NCI-H524 treated with DMSO at 0.1 percent for 48 hours (cell line): ENCODE data around the gene SLC41A3.

ENCODE experiments used
- DNase-seq: peaks from one replicate; lab custom pipeline; 2025; lab: John Stamatoyannopoulos, UW

SLC41A3 gene

DNA sequence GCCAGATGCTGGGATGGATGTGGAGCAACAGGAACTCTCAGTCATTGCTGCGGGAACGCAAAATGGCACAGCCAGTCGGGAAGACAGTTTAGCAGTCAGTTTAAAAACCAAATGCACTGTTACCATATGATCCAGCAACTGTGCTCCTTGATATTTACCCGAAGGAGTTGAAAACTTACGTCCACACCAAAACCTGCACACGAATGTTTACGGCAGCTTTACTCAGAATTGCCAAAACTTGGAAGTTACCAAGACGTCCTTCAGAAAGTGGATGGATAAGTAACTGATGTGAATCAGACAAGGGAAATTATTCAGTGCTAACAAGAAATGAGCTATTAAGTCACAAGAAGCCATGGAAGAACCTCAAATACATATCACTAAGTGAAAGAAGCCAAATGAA lies 36.1 kb upstream of the SLC41A3 start:
- DNase-seq, result no peak

DNA sequence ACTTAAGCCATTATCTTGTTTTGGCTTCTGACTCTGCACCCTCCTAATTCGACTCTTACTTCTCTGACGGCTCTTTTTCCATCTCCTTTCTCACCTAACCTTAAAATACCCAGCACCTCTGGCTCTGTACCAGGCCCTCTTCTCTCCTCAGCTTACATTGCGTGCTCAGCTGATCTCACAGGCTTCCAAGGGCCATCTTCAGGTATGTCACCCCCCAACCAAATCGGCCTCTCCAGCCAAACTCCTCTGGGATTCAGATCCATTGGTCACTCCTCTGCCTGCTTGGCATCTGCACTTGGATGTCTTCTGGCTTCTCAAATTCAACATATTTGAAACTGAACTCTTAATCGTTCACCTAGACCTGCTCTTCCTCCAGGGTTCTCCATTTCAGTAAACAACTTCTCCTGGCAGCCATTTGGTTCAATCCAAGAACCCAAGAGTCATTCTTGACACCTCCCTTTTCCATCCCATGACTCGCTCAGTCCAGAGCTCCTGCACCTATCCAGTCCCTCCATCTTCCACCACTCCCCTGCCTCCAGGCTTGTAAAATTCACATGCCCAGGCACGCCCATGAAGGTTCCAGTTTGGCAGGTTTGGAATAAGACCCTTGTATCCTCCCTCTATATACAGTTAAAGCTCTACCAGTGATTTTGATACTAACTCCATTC lies 35.2 kb upstream of the SLC41A3 start:
- no peak for DNase-seq

DNA sequence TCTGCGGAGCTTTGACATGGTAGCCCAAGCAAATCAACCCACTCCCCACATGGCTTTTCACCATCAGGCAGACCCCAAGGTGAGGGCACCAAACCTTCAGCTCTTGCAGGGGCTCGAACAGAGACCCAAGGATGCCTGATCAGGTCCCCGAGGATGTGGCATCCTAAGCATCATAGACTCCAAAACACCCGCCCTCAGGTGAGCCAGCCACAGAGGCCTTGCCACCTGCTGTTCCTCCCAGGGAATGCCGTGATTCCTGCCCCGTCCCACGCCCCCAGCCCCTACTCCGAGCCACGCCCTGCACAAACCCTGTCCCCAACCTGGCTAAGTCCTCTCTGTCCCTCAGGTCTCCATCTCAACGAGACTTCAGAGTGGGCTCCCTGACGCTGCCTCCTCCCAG lies 34.7 kb upstream of the SLC41A3 start:
- no peak for DNase-seq

DNA sequence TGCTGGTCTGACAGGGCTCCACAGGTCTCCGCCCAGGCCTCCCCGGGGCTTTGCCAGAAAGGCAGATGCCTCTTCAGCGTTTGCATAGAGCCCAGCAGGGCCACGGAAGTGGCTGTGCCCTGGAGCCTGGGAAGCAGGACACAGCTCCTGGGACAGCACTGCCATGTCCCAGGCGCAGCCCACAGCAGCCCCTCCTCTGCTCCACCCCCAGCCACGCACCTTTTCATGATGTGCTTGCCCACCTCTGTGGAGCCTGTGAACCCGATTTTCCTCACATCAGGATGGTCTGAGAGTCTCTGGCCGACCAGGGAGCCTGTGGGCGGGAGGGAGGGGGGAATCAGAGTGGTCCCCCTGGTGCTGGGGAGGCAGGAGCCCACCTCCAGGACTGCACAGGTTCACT lies 33.9 kb upstream of the SLC41A3 start:
- no peak for DNase-seq

DNA sequence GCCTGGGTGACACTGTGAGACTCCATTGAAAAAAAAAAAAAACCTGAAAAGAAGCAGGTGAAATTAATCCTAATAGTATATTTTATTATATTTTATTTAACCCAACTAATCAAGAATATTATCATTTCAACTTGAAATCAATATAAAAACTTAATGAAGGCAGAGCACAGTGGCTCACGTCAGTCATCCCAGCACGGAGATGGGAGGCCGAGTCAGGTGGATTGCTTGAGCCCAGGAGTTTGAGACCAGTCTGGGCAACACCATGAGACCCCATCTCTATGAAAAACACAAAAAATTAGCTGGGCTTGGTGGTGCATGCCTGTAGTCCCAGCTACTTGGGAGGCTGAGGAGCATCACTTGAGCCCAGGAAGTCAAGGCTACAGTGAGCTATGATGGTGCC lies 33.3 kb upstream of the SLC41A3 start:
- DNase-seq, result no peak

DNA sequence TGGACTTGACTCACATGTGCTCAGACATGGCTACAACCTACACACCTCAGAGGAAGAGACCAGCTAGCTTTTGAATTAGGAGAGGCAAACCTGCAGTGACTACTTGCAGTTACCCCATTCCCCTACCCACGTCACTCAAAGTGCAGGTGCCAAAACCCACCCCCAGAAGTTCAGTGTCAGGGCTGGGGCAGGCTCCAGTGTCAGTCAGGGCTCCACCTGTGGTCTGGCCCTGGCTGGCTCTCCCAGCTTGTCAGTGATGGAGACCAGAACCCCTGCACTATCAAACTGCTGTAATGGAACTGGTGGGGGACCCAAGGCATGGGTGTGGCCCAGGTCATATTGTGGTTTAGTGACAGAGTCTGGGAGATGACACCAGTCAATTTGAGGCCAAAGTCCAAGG lies 32.6 kb upstream of the SLC41A3 start:
- DNase-seq, result no peak

DNA sequence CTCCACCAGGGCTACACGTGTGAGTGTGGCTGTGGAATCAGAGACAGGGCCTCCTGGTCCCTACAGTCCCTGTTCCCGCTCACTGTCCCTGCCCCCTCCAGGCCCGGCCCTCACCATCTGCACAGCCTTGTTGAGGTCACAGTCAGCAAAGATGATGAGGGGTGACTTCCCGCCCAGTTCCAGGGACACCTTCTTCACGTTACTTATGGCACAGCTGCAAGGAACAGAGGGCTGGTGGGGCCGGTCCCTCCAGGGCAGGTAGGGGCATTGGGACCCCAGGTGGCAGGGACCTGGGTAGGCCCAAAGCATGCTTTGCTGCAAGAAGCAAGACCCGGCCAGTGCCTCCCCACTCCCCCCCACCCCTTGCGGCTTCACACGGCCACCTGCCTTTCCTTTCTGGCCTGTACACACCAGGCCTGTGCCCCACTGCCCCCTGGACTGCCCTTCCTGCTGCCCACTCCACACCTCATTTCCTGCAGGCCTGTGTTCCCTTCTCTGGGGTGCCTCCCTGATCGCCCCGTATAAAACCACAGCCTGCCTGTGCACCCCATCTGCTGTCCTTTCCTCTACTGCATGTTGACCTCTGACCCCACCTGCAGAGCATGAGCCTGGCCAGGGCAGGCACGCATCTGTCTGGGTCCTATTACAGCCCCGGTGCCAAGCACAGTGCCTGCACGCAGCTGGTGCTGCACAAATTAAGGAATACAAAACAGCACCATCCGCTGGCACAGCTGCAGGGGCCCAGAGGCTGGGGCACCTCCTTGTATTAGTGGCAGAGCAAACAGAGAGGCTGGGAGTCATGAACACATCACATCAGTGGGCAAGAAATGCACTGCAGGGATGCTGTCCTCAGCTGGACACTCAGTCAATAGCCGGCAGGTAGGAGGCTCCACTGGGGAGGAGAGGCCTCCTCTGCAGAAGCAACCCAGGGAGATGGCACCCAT lies 30.8 kb upstream of the SLC41A3 start:
- no peak for DNase-seq

DNA sequence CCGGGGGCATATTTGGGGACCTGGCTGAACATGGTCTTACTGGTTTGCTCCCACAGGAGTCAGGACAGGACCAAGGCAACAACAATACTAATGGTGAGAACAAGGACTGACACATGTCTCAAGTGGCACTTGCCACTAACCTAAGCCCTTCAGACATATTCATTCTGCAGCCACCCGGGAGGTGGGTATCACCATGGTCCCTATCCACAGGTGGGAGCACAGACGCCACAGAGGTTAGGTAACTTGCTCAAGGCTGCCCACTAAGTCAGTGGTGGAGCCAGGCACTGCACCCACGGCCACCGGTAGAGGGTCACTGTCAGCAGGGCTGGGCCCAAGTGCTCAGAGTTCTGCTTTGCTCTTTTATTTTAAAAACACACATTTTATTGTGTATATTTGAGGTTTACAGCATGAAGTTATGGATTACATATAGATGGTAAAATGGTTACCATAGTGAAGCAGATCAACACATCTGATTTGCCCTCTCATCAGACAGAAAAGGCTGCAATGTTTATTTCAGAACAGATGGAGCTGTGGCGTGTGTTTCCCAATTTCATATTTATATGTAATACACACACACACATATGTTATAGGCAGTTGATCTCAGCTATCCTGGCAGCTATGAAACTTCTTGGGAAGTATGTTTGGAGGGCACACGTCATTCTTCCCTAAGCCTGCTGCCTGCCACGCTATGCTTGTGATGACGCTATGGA lies 30.0 kb upstream of the SLC41A3 start:
- DNase-seq, result no peak

DNA sequence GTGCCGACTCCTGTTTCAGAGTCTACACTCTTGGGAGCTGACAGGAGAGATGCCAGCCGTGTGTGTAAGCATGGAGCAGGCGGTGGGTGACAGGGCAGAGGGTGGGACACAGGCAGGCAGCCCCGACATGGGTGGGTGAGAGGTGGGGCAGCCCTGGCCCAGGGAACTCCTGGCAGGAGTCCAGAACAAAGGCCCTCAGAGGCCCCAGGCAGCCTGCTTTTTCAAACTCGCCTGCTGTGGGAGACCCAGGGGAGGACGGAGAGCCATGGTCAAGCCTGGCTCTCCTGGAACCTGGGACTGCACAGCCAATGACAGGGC lies 29.3 kb upstream of the SLC41A3 start:
- no peak for DNase-seq

DNA sequence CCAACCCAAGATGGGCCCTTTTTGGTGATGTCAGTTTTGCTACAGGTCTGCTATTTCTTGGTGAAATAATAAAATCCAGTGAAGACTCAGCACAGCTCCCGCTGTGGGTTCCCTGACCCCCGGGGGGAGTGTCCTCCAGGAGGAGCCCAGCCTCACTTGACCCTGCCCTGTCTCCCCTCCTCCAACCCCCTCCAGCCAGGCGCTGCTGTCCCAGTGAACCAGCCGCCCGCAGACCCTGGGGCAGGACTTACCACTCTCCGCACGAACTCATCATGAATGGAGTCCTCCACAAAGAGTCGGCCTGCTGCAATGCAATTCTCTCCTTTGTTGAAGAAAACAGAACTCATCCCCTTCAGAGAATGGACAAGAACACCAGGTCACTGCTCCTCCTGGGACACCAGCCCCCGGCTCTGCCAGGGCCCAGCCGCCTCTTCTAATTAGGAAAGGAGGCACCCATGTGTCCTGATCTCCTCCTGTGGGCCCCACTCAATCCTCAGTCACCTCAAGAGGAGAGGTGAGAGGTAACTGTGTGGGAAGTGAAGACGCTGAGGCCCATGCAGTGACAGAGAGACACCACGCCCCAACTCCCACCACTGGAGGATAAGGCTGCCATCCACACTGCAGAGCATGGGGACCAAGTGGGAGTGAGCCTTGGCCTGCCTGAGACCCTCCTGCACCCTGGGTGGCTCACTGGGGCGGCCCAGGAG lies 28.8 kb upstream of the SLC41A3 start:
- DNase-seq, result no peak

DNA sequence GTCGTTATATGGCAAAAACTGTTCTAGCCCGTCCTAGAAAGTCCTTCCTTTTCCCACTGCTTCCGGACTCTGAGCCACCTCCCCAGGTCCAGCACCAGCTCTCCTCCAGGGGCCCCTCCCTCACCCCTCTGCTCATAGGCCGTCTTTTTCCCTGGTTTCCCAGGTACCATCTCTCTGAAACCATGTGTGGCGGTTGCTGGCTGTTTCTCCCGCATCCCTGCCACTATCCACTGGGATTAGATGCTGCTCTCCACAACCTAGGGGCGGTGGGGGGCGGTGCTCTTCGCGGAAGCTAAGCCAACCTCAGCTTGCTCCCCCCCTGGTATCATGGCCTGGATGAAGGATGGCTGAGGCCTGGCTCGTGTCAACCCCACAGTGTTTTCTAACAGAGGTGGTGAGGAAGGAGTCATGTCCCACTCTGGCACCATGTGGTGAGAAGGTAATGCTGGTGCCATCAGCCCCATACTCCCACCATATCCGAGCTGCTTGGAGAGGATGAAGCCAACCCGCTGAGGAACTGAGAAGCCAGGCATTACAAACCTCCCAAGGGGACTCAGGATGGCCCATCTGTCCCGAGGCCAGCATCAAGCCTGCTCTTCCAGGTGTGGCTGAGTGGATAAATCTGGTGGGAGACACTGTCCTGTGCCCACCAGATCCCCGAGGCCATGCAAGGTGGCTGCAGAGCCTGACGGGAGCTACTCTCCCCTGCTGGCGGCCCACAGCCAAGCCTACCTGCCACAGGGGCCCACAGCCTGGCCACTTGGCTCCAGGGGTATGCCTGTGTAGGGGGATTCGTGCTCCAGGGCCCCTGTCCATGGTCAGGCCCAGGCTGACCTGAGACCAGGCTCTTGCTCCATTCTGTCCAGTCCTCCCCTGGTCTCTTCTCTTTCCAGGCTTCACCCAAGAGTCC lies 27.9 kb upstream of the SLC41A3 start:
- no peak for DNase-seq

DNA sequence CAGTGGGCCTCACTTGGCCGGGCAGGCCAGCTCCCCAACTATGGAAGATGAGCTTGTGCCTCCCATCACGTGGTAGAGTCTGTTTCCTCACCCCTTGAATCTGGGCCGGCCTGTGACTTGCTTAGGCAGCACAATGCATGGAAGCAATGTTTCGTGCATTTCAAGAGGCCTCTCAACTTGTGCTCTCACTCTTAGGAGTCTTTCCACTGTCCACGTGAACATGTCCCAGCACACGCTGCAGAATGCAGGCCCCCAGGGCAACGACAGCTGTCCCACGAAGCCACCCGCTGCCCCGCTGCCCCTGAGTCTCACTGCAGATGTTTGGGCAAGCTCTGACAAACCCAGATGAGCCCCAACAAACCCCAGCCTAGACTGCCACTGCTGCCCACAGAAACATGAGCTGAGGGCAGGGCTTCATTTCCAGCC lies 27.2 kb upstream of the SLC41A3 start:
- no peak for DNase-seq

DNA sequence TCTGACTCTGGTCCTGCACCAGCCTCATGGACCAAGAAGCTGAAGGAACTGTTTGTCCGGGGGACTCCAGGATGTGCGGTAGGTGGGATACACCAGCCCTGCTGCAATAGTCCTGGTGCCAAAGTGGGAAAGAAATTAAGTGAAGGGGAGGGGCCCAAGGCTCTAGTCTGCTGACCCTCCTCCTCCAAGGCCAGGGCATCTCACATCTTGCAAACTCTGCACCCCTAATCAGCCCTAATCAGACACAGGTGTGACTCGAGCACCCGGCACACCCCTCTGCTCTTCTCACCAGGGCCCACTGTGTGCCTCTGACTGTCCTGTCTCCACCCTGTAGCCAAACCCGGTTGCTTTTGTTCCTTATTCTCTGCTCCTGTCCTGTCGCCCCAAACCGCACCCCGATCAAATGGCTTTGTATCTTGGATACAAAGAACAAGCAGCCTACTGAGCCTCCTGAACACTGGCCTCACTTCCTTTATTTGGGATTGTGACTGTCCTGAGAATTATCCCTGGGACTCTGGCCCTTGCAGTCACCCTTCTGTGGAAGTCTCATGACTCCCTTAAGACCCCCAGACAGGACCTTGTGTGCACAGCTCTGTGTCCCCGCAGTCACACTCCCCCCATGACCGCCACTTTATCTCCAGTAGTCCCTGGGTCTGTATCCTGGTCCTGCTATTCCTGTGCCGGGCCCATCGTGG lies 26.7 kb upstream of the SLC41A3 start:
- DNase-seq, result no peak

DNA sequence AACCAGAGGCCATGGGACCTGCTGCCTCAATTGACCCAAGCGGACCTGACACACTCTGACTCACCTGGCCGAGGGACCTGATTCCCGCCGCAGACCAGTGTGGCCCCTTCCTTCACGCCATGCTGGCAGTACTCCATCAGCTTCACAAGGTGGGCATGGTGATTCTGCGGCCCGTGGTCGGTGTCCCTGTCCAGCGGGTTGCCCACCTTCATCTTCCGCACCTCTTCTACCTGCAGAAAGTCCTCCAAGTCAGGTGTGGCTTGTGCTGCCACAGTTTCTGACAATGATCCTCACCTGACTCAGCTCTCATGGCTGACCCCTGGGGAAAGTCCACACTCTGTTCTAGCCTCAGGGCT lies 25.9 kb upstream of the SLC41A3 start:
- no peak for DNase-seq

DNA sequence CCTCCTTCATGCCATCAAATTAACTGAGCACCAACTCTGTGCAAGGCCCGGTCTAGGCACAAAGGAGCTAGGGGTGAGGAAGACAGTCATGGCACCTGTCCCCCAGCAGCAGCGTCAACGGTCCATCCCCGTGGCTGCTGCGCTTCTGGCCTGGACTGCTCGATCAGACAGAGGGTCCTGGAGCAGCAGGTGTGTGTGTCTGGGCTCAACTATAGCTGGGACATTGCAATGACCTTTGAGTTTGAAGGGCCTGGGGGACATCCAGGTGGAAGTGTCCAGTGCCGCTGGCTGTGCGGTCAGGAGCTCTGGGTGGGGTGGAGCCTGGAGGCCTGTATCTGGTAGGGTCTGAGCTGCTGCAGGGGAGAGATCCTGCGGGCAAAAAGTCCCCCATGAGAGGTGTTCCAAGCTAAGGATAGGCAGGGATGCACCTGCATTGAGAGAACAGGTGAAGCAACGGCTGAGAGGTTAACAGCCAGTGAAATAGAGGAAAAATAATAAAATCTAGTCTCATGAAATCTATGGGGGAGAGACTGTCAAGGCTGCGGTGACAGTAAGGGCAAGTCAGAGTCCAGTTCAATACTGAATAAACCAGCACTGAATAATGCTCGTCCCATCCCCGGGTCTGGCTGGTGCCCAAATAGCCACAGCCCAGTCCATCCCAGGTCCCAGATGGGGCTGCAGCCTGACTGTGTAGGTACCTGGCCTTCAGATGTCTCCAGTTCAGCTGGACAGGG lies 25.4 kb upstream of the SLC41A3 start:
- no peak for DNase-seq

DNA sequence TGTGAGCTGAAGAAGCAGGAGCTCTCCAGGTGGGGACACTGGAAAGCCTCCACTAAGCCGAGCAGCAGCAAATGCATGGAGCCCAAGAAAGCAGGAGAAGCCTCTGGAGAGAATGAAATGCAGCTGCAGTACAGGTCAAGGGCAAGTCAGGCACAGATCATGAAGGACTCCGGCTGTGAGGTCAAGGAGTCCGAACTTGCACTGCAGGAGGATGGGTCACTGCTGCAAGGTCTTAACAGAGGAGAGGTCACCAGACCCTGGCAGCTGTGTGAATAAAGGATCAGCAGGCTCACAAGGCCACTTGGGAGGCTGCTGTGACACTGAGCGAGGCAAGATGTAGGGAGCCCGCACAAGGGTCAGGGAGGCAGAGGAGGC lies 24.7 kb upstream of the SLC41A3 start:
- no peak for DNase-seq

DNA sequence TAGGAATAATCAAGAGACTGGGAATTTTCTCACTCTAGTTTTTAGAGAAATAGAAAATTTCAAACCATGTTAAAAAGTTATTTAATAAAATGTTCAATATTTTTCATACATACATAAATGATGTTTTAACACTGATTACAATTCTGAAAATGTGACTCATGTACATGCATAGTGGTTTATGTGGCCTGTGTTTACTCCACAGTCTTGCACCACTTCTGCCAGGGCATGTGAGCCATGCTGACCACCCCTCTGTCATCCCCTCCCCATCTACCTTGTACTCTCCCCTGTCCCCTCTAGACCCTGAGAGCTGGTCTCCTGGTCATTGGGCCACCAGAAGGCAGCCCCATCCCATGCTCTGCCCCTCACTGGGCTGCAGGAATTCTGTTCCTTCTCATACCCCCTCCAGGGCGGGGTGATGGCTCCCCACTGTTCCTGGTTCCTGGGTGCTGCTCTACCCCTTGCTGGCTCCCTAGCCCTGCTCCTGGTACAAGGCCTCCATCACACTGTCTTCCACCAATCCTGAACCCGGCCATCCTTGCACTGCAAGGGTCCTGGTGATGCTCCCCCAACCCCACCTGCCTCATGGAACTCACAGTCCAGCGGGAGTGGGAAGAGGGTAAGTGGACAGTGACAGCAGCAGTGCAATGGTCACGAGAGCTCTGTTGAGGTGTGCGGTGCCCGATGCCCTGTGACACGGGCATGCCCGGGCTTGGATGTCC lies 24.2 kb upstream of the SLC41A3 start:
- DNase-seq, result no peak

DNA sequence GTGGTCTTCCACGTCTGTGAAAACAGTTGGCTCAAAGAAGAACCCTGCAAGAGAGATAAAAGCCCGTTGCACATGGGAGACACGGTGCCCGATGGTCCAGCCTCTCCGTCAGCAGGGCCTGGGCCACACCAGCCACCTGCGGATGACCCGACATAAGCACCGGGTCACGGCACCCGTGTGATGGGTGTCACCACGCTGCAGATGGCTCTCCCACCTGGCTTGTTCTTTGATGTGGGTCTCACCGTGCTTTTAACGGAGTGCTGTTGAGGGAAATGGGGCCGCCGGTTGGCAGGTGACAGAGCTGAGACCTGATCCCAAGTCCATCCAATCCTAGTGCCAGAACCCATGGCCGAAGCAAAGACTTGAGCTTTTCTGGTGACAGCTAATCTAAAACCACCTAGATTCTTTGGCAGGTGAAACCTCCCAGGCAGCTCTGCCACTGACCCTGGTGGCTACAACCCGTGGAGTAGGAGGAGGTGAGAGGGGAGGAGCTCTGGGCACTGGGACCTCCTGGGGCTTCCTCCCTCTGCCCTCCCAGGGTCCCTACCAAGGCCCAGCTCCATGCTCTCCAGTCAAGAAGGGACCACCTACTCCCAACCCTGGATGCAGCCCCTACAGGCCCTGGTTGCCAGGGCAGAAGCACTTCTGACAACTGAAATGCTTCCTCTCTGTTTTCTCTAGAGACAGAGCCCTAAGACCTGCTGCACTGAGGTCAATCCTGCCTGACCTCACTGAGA lies 23.4 kb upstream of the SLC41A3 start:
- no peak for DNase-seq
